Ovary (tissue), 9 donors: ENCODE data around the gene OGFOD3. TPM values are rescaled to one million over a fixed set of nuclear protein-coding genes. Genes with fewer than 3 reads are reported as not detected.

Experiments
- DNase-seq, 5 donors: peaks; one replicate each; pipeline ENCODE4 v3.0.0-alpha.2; 2019 to 2020
- H3K27ac ChIP-seq, 2 donors: fragments of 200-600 bp; one replicate each; pipeline versions ENCODE4 v1.5.1 to v1.8.0; 2019 to 2022
- H3K27me3 ChIP-seq: fragments of 200-600 bp; one replicate; pipeline ENCODE4 v1.8.0; 2022
- H3K36me3 ChIP-seq: fragments of 200-600 bp; sonication (generic); one replicate; pipeline ENCODE4 v1.5.1; 2019
- H3K4me1 ChIP-seq: one replicate; pipeline ENCODE4 v1.8.1; 2013; ENCODE audit warnings: mild to moderate bottlenecking, moderate library complexity; ENCODE audit not compliant: insufficient read depth
- H3K4me3 ChIP-seq: fragments of 200-600 bp; sonication (generic); one replicate; pipeline ENCODE4 v1.5.1; 2017
- H3K9me3 ChIP-seq, 2 donors: fragments of 200-600 bp in 1 of 2; sonication (generic) in 1 of 2; one replicate each; pipeline versions ENCODE4 v1.5.1 to v1.8.1; 2013 to 2019; ENCODE audit warnings: mild to moderate bottlenecking in 1 of 2, moderate library complexity in 1 of 2
- CTCF ChIP-seq, 3 donors: fragments of 450-650 bp in 2 of 3; fragments of 200-600 bp in 1 of 3; IDR thresholded peaks; one replicate each; pipeline versions ENCODE4 v1.5.1 to v1.8.0; 2016 to 2022; ENCODE audit warnings: antibody characterized with exemption in 3 of 3, mild to moderate bottlenecking in 1 of 3
- EP300 ChIP-seq: sonication (generic); formaldehyde crosslinking; IDR thresholded peaks from one replicate; pipeline ENCODE4 v1.6.1; 2017; ENCODE audit warnings: antibody characterized with exemption
- POLR2A ChIP-seq: fragments of 450-650 bp; IDR thresholded peaks from one replicate; pipeline ENCODE4 v1.6.1; 2017; ENCODE audit warnings: antibody characterized with exemption, mild to moderate bottlenecking, moderate library complexity
- WGBS, 3 donors: extraction: QIAGEN DNeasy Blood & Tissue Kit in 1 of 3; methylation state at CpG; one replicate each; pipeline versions ENCODE4 v1.1.5 to v1.1.7; 2013 to 2017; 5-methylcytosine and 5-hydroxymethylcytosine counted together
- intact Hi-C, 4 donors: fragments of 100-400 bp; cut with DNase I; formaldehyde crosslinking; loops; one replicate each; pipeline versions ENCODE4 v1.11.0 to v1.15.1; 2022 to 2023
- polyA plus RNA-seq, 2 donors: library from polyadenylated mRNA; stranded (reverse); fragments of 200-250 nt in 1 of 2; fragments of 350-450 nt in 1 of 2; fragmentation: Illumina TruSeq in 1 of 2; extraction: RNeasy Lipid Tissue Mini Kit (QIAGEN cat#74804) in 1 of 2; gene quantifications; one replicate each; pipeline ENCODE4 v1.2.3, GENCODE V29; 2013 to 2014
- total RNA-seq, 7 donors: library from RNA; depleted of rRNA in 2 of 7; stranded (reverse); fragments of >200 nt in 2 of 7; fragmentation: NEBNext Ultra II Directional in 3 of 7; extraction: Animal tissue kit (Norgen Biotek cat#: 25700) in 3 of 7; gene quantifications; one replicate each; pipeline versions ENCODE4 v1.1.0 to v1.2.4, GENCODE V29; 2016 to 2023
- donor health status: DM: no; HTN: no; CAD: no; lungs with moderate emphysema.
- donor health status: DM: no; HTN: no; CAD: no.
- donor health status: Bipolar disorder and iron deficiency.
- donor health status: DM: yes; HTN: yes; CAD: no.
- donor health status: DM: no; HTN: no; CAD: no.
- donor health status: DM: yes; HTN: yes; CAD: no.

The OGFOD3 gene
- total and polyA plus RNA-seq, 9 donors, result 14.4 to 37.8 (median 29.4) TPM

- 72 to 77% (median 75%) methylated on average over 25 of the region's 25 CpGs for WGBS, 3 donors
- Histone ChIP-seq H3K27me3 (no peaks in the 10 kb centered on the region), H3K4me3 (no peak overlapping the region), H3K9me3 (no peaks in the 10 kb centered on the region), H3K27ac (no peak overlapping the region), H3K36me3 (no peaks in the 10 kb centered on the region), H3K4me1 (peaks cover 1% of the 10 kb centered on the region)
- DNase-seq, result no peak
- intact Hi-C loops, result no loop called here
- TF ChIP-seq POLR2A (no peak), EP300 (no peak), CTCF (IDR thresholded peaks at IDR 0.05) (no peak)
These were observed 5.8 kb upstream of the OGFOD3 start for GRCh38 chr17:82424001-82424862.

GRCh38 chr17:82419540-82419939 lies 1.2 kb upstream of the OGFOD3 start:
- no peak overlapping the region for H3K4me3 ChIP-seq
- intact Hi-C loops, result loop anchor here in 2 of 4 donors (5.0 to 10.0 kb wide), 2 partner anchors 65 to 67 kb away; partner anchors contain the start of gene TEX19 (in 1 of the 2)
- WGBS, 3 donors, result 88 to 94% (median 88%) methylated on average over 2 of the region's 2 CpGs

GRCh38 chr17:82416771-82417170 lies 1.6 kb downstream of the OGFOD3 start:
- Histone ChIP-seq H3K9me3 (no peaks in the 10 kb centered on the region), H3K27me3 (no peaks in the 10 kb centered on the region), H3K4me3 (no peak overlapping the region), H3K4me1 (peaks cover 10% of the 10 kb centered on the region), H3K27ac (no peak overlapping the region), H3K36me3 (no peaks in the 10 kb centered on the region)
- intact Hi-C loops, result loop anchor here in 2 of 4 donors (5.0 to 10.0 kb wide), 2 partner anchors 62 to 64 kb away; partner anchors contain the start of gene TEX19 (in 1 of the 2)
- no peak for TF ChIP-seq CTCF (IDR thresholded peaks at IDR 0.05)
- no peak for TF ChIP-seq EP300
- TF ChIP-seq POLR2A, result no peak
- WGBS, 3 donors, result 75 to 87% (median 76%) methylated on average over 6 of the region's 6 CpGs
- no peak for DNase-seq

More at GRCh38 chr17:82419540-82419939, 1.2 kb upstream of the OGFOD3 start:
- H3K4me1 ChIP-seq, result peaks cover 8% of the 10 kb centered on the region
- no peaks in the 10 kb centered on the region for H3K36me3 ChIP-seq
- H3K27ac ChIP-seq, result no peak overlapping the region
- H3K27me3 ChIP-seq, result no peaks in the 10 kb centered on the region
- DNase-seq, result no peak
- TF ChIP-seq EP300 (no peak), POLR2A (no peak), CTCF (IDR thresholded peaks at IDR 0.05) (no peak)
- no peaks in the 10 kb centered on the region for H3K9me3 ChIP-seq

GRCh38 chr17:82416264-82416663 lies 2.1 kb downstream of the OGFOD3 start:
- Histone ChIP-seq H3K4me3 (no peak overlapping the region), H3K27me3 (no peaks in the 10 kb centered on the region), H3K4me1 (peaks cover 10% of the 10 kb centered on the region), H3K9me3 (no peaks in the 10 kb centered on the region), H3K36me3 (no peaks in the 10 kb centered on the region), H3K27ac (no peak overlapping the region)
- WGBS, 3 donors, result 89 to 93% (median 91%) methylated on average over 4 of the region's 4 CpGs
- intact Hi-C loops, result loop anchor here in 2 of 4 donors (5.0 to 10.0 kb wide), 2 partner anchors 61 to 64 kb away; partner anchors contain the start of gene TEX19 (in 1 of the 2)
- TF ChIP-seq EP300, result no peak
- TF ChIP-seq POLR2A, result no peak
- TF ChIP-seq CTCF (IDR thresholded peaks at IDR 0.05), result no peak
- no peak for DNase-seq
